Stimulated activated naive CD8-positive, alpha-beta T cell treated with anti-CD3 and anti-CD28 coated beads, Interleukin-15, amount 100 ng/mL, for 72 hours (primary cell): ENCODE results near the gene ZNF385D.
"Not testable (repeated sequence)": the region's sequence is repeated elsewhere in the genome, so short reads cannot be mapped to it uniquely, and the experiment has no call there.

Experiments
- ATAC-seq: fragments of 150-1000 bp; cut with Tn5 transposase; 2 replicates; pipeline ENCODE4 v1.10.0; 2021; ENCODE audit warnings: mild to moderate bottlenecking, moderate library complexity
- DNase-seq, 2 donors: peaks; one replicate each; pipeline ENCODE4 v3.0.0; 2021 to 2022
- H3K27ac Mint-ChIP-seq, 2 donors: one replicate each; pipeline ENCODE4 v1.8.0; 2022; ENCODE audit warnings: mild to moderate bottlenecking in 2 of 2, mixed read lengths in 2 of 2, moderate library complexity in 2 of 2
- H3K27me3 Mint-ChIP-seq: one replicate; pipeline ENCODE4 v1.8.0; 2022; ENCODE audit warnings: mixed read lengths
- H3K4me1 Mint-ChIP-seq: one replicate; pipeline ENCODE4 v1.8.0; 2022; ENCODE audit warnings: mild to moderate bottlenecking, mixed read lengths
- H3K4me3 Mint-ChIP-seq, 2 donors: one replicate each; pipeline ENCODE4 v1.8.0; 2022; ENCODE audit warnings: mild to moderate bottlenecking in 2 of 2, mixed read lengths in 2 of 2, moderate library complexity in 1 of 2
- H3K9me3 Mint-ChIP-seq, 2 donors: one replicate each; pipeline ENCODE4 v1.8.0; 2022; ENCODE audit warnings: mixed read lengths in 2 of 2

The ZNF385D gene

DNA sequence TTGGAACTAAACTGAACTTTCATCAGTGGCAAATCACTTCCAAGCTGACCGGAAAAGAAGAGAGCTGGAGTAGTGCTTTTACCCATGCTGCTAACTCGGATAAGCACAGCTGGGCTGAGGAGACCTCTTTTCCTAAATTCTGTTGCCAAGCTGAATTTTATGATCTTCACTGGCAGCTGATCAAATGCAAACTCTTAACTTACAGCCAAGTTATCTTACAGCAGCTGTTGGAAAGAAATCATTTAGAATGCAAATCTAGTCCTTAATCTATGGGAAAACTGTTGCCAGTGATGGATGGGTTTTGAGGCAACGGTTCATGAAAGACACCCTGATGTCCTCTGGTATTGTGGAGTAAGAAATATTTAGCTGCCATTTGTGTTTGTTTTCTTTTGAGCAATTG lies 216.5 kb downstream of the ZNF385D start:
- no peak overlapping the region for H3K27ac Mint-ChIP-seq
- H3K4me3 Mint-ChIP-seq: no peak overlapping the region
- ATAC-seq (no peak), DNase-seq (no peak)
- H3K27me3 Mint-ChIP-seq: no peaks in the 10 kb centered on the region
- H3K4me1 Mint-ChIP-seq: no peaks in the 10 kb centered on the region
- H3K9me3 Mint-ChIP-seq: peaks cover 11 to 19% of the 10 kb centered on the region in 2 donors

GRCh38 chr3:21533002-21533401 lies 218.0 kb downstream of the ZNF385D start:
- Mint-ChIP-seq H3K9me3 (peaks cover 11 to 17% of the 10 kb centered on the region in 2 donors), H3K27ac (no peak overlapping the region), H3K4me3 (no peak overlapping the region), H3K27me3 (no peaks in the 10 kb centered on the region), H3K4me1 (no peaks in the 10 kb centered on the region)
- ATAC-seq (no peak), DNase-seq (no peak)

DNA sequence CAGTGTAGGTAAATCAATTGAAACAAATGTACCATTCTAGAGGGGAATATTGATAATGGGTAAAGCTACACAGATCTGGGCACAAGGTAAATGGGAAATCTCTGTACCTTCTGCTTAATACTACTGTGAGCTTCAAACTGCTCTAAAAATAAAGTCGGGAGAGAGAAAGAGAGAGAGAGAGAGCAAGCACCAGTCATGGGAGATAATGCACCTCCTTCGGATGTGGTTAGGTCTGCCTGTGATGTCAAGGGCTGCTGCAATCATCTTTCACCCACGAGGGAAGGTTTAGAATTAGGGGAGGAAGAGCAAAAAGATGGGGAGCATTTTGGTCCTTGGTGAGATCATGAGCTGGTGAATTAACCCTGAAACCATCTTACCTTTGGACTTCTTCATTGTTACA lies 219.1 kb downstream of the ZNF385D start:
- Mint-ChIP-seq H3K27ac (no peak overlapping the region), H3K9me3 (peaks cover 11 to 12% of the 10 kb centered on the region in 2 donors), H3K4me1 (no peaks in the 10 kb centered on the region), H3K4me3 (no peak overlapping the region), H3K27me3 (no peaks in the 10 kb centered on the region)
- ATAC-seq (no peak), DNase-seq (no peak)

GRCh38 chr3:21528291-21528995 lies 222.6 kb downstream of the ZNF385D start:
- Mint-ChIP-seq H3K27ac (no peak overlapping the region), H3K27me3 (no peaks in the 10 kb centered on the region), H3K4me3 (no peak overlapping the region), H3K9me3 (peaks cover 11 to 12% of the 10 kb centered on the region in 2 donors), H3K4me1 (no peaks in the 10 kb centered on the region)
- DNase-seq: no peak
- no peak for ATAC-seq

DNA sequence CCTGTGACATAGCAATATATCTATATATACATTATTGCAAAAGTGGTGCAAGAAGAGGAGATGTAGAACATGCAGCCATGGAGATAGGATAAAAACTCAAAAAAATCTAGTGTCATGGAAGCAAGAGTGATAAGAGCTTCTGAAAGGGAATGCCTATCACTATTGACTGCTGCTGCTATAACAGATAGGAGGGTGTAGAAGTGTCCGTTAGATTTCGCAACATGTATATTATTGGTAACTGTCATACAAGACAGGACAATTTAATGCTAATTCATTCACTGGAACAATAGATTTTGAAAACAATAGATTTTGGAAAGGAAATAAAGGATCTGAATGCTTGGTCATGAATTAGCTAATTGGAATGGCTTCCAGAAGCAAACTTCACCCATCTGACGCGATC lies 224.5 kb downstream of the ZNF385D start:
- DNase-seq: no peak
- H3K27me3 Mint-ChIP-seq: no peaks in the 10 kb centered on the region

DNA sequence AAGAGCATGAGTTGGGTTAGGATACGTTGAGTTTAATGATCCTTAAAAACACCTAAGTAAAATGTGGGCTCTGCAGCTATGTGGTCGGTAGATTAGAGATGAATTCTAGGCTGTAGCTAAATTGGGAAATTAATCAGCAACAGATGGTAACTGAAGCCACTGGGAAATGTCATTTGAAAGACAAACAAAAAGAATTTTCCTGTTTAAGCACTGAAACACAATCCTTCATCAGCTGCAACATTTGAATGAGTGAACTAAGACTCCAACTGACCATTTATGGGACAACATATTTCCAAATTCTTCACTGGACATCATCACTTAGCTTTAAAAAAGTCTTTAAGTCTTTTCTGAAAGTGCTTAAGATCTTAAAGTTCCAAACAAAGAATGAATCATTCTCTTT lies 226.9 kb downstream of the ZNF385D start:
- ATAC-seq (no peak), DNase-seq (no peak)
- Mint-ChIP-seq H3K27ac (no peak overlapping the region), H3K4me1 (no peaks in the 10 kb centered on the region), H3K4me3 (no peak overlapping the region), H3K9me3 (peaks cover 0 to 6% of the 10 kb centered on the region in 2 donors), H3K27me3 (no peaks in the 10 kb centered on the region)

More for the DNA sequence above, 224.5 kb downstream of the ZNF385D start:
- Mint-ChIP-seq H3K4me1 (no peaks in the 10 kb centered on the region), H3K4me3 (no peak overlapping the region), H3K9me3 (peaks cover 3 to 6% of the 10 kb centered on the region in 2 donors), H3K27ac (no peak overlapping the region)
- no peak for ATAC-seq

DNA sequence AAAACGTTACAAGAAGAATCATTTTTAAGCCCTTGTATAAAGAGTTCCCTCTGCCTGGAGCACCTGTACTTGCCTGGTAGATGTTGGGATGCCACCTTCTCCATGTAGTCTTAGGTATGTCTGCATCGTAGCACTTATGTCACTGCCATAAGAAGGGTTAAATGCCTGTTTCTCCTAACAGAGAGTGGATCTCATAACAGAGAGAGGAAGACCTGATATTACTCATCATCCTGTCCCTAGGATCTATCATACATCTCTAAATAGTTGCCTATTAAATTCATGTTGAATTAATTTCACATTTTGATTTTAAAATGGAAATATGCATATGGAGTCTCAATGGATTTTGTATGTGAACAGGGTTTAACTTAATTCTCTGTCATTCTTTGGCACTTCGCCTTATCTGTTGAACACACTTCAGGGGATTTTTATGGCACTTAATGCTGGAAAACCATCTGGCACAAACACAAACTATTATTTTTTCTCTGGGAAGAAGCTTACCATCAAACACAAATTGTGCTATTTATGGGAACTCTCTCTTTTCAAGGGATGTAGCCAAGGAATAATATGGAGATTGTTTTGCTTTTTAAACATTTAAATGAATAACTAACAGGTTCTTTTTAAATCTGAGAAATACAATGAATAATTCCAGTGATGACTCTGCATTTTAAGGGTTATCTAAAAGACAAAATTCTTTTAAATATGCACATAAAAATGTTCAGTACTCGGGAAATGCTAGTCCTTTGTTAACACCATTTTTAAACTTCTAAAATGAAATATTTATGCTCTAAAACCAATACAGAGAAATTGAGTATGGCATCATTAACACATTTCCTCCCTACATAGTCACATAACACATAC lies 230.7 kb downstream of the ZNF385D start:
- no peak for ATAC-seq
- Mint-ChIP-seq H3K27me3 (no peaks in the 10 kb centered on the region), H3K9me3 (peaks cover 4 to 6% of the 10 kb centered on the region in 2 donors), H3K27ac (no peak overlapping the region), H3K4me3 (no peak overlapping the region), H3K4me1 (no peaks in the 10 kb centered on the region)
- no peak for DNase-seq

GRCh38 chr3:21517184-21517583 lies 233.8 kb downstream of the ZNF385D start:
- H3K4me1 Mint-ChIP-seq: no peaks in the 10 kb centered on the region
- ATAC-seq: no peak
- H3K27ac Mint-ChIP-seq: no peak overlapping the region
- no peaks in the 10 kb centered on the region for H3K27me3 Mint-ChIP-seq
- DNase-seq: no peak
- peaks cover 4 to 6% of the 10 kb centered on the region in 2 donors for H3K9me3 Mint-ChIP-seq
- no peak overlapping the region for H3K4me3 Mint-ChIP-seq

GRCh38 chr3:21515417-21515816 lies 235.6 kb downstream of the ZNF385D start:
- H3K27ac Mint-ChIP-seq: no peak overlapping the region
- no peaks in the 10 kb centered on the region for H3K27me3 Mint-ChIP-seq
- no peak for ATAC-seq
- H3K4me3 Mint-ChIP-seq: no peak overlapping the region
- no peaks in the 10 kb centered on the region for H3K4me1 Mint-ChIP-seq
- no peak for DNase-seq
- peaks cover 11% of the 10 kb centered on the region in 2 donors for H3K9me3 Mint-ChIP-seq

DNA sequence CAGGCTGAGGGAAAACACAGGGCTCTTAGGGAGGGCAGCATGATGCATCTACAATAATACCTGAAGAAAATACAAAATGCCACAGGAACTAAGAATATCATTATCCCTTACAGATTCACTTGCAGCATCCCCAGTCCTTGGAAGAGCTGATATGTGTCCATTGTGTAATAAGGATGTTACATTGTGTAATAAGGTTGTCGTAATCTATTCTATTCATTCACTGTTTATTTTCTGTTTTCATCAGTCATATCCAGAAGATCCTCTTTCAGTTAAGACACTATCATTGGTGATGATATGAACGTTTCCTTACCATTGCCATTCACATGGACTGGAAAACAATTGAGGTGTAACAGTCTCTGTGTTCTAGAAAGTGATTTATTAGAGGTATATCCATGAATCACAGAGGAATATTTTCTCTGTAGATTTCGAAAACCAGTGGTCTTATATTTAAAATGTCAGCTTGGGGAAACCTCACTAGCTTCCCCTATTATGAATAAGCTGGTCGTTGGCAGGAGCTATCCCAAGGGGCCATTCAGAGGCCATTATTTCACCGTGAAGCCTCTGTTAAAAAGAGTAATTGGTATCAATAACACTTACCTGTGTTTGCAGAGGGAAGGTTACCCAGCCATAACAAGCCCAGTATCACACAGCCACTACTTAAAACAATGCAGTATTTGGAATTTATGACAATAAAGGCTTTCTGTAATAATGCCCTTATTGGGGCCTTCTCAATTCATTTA lies 241.1 kb downstream of the ZNF385D start:
- H3K27me3 Mint-ChIP-seq: no peaks in the 10 kb centered on the region
- H3K4me1 Mint-ChIP-seq: no peaks in the 10 kb centered on the region
- H3K4me3 Mint-ChIP-seq: no peak overlapping the region
- no peak for ATAC-seq
- no peak for DNase-seq
- H3K9me3 Mint-ChIP-seq: peaks cover 9 to 12% of the 10 kb centered on the region in 2 donors
- no peak overlapping the region for H3K27ac Mint-ChIP-seq

DNA sequence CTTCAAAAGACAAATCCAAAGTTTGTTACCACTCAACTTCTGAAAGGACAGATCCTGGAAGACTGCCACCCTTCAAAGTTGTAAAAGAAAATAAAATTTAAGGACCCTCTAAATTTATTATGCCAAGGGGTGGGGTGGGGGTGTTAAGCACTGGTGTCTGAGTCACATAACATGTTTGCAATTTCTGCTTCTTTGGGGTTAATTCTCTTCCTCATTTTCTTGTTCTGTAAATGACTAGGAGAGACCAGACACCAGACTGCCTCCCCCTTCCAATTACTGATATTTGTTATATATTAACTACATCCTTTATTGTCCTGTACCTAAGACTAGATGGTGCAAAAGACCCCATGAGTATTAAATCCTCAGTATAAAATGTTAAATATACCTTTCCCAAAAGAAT lies 242.8 kb downstream of the ZNF385D start:
- no peaks in the 10 kb centered on the region for H3K4me1 Mint-ChIP-seq
- H3K27ac Mint-ChIP-seq: no peak overlapping the region
- ATAC-seq (no peak), DNase-seq (no peak)
- no peaks in the 10 kb centered on the region for H3K27me3 Mint-ChIP-seq
- H3K9me3 Mint-ChIP-seq: peaks cover 12 to 14% of the 10 kb centered on the region in 2 donors
- H3K4me3 Mint-ChIP-seq: no peak overlapping the region

GRCh38 chr3:21505711-21506460 lies 245.1 kb downstream of the ZNF385D start:
- H3K4me1 Mint-ChIP-seq: no peaks in the 10 kb centered on the region
- DNase-seq: no peak

GRCh38 chr3:21502656-21503055 lies 248.4 kb downstream of the ZNF385D start:
- Mint-ChIP-seq H3K9me3 (peaks cover 7 to 15% of the 10 kb centered on the region in 2 donors), H3K27ac (no peak overlapping the region), H3K27me3 (no peaks in the 10 kb centered on the region), H3K4me3 (no peak overlapping the region), H3K4me1 (no peaks in the 10 kb centered on the region)
- ATAC-seq (no peak), DNase-seq (no peak)

More at GRCh38 chr3:21505711-21506460, 245.1 kb downstream of the ZNF385D start:
- H3K27me3 Mint-ChIP-seq: no peaks in the 10 kb centered on the region
- H3K27ac Mint-ChIP-seq: no peak overlapping the region
- ATAC-seq: no peak
- peaks cover 7 to 11% of the 10 kb centered on the region in 2 donors for H3K9me3 Mint-ChIP-seq
- no peak overlapping the region for H3K4me3 Mint-ChIP-seq

DNA sequence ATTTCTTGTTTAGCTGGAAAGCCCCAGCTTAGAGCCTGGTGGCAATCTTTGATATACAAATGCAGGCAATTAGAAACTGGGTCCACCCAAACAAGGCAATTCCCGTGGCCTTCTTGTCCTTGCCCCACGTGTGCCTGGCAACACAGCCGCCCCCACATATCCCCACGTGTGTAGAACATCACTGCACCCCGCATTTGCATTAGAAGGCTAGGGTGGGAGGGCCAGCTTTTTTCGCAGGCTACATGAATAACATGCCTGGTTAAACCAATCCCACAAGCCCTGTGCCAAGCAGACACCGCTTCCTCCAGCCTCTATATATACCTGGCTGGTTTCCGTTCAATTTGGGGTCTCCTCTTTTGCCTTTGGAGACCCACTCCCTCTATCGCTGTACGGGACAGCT lies 250.2 kb downstream of the ZNF385D start:
- Mint-ChIP-seq H3K9me3 (peaks cover 12 to 22% of the 10 kb centered on the region in 2 donors), H3K4me1 (no peaks in the 10 kb centered on the region), H3K4me3 (no peak overlapping the region), H3K27ac (no peak overlapping the region), H3K27me3 (no peaks in the 10 kb centered on the region)
- DNase-seq (no peak), ATAC-seq (no peak)

DNA sequence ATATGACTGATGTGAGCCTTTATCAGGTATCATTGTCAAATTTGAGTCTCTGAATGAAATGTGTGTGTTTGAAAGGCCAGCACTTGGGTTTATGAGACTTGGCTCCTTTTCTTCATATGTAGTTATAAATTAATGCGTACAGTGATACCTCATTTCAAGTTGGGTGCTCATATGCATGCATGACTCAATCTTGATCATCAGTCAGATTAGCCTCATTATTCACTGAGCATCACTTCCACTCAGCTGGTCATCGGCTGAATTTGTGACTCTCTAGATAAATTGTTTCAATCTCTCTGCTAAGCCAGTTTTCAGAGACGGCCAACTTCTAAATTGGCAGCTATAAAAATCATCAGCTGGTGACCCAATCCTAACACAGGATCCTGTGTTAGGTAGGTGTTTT lies 260.3 kb downstream of the ZNF385D start:
- not testable (repeated sequence) for DNase-seq, H3K27me3 Mint-ChIP-seq, H3K4me3 Mint-ChIP-seq, H3K4me1 Mint-ChIP-seq, ATAC-seq, H3K27ac Mint-ChIP-seq
- peaks cover 0 to 14% of the 10 kb centered on the region in 2 donors for H3K9me3 Mint-ChIP-seq
